K562 (cell line): Measurements from ENCODE around the gene LRRC25. TPM values are rescaled to one million over a fixed set of nuclear protein-coding genes. Genes with fewer than 3 reads are reported as not detected.

ENCODE experiments used
- ATAC-seq: fragments of 200-7000 bp; cut with Tn5 transposase; 3 replicates; pipeline ENCODE4 v1.9.1; 2020; ENCODE audit warnings: moderate library complexity
- BruUV-seq: library from RNA; stranded (reverse); fragments of 400-500 nt; replicated peaks from 2 replicates; lab custom pipeline; 2021; lab: Mats Ljungman, UMichigan
- CTCF ChIA-PET: fragments of 300-600 bp; formaldehyde crosslinking; extraction: SDS; loops from one replicate; lab custom pipeline; 2021; ENCODE audit warnings: low intra/inter-chr PET ratio; lab: Yijun Ruan, JAX
- POLR2A ChIA-PET: fragments of 300-600, 350-650 bp; sonication (Branson Sonifier 250); formaldehyde crosslinking; extraction: SDS; loops from one replicate; lab custom pipeline; 2021; ENCODE audit warnings: antibody characterized with exemption, inconsistent platforms; lab: Yijun Ruan, JAX
- DNase-seq, 4 experiments: peaks; one replicate each; pipeline versions ENCODE4 v3.0.0 to v3.0.0-alpha.2; 2011 to 2018; ENCODE audit warnings: low spot score in 3 of 4, mixed read lengths in 3 of 4; ENCODE audit errors: extremely low read depth in 1 of 4
- FAIRE-seq: peaks from 2 replicates; lab custom pipeline; 2011; peaks lifted over from hg19 to GRCh38; lab: Jason Lieb, UNC
- H2AFZ ChIP-seq: 2 replicates; pipeline ENCODE4 v1.6.0; 2011; ENCODE audit warnings: low read depth, low read length, control low read depth, inconsistent platforms
- H3K27ac ChIP-seq: fragments of 200-600 bp; 3 replicates; pipeline ENCODE4 v1.8.0; 2011; ENCODE audit warnings: low read depth, mild to moderate bottlenecking, control low read depth, inconsistent platforms, low read length, moderate library complexity, mixed read lengths; ENCODE audit errors: extremely low read depth
- H3K27me3 ChIP-seq, 2 experiments: fragments of 300-600 bp in 1 of 2; 2 replicates in 1 of 2; 3 replicates in 1 of 2; pipeline versions ENCODE4 v1.6.0 to v1.8.0; 2011; ENCODE audit warnings: inconsistent platforms in 2 of 2, low read length in 2 of 2, mild to moderate bottlenecking in 1 of 2, mixed read lengths in 1 of 2, moderate library complexity in 1 of 2; ENCODE audit not compliant: control insufficient read depth in 2 of 2, insufficient read depth in 2 of 2
- H3K36me3 ChIP-seq: fragments of 300-600 bp; 3 replicates; pipeline ENCODE4 v1.8.0; 2011; ENCODE audit warnings: mild to moderate bottlenecking, low read length, inconsistent platforms; ENCODE audit not compliant: control insufficient read depth, insufficient read depth
- H3K4me1 ChIP-seq, 2 experiments: fragments of 200-600 bp in 1 of 2; replicated peaks in 1 of 2; 2 replicates in 1 of 2; 3 replicates in 1 of 2; pipeline versions ENCODE4 v1.5.1 to v1.8.0; 2011; ENCODE audit warnings: inconsistent platforms in 2 of 2, low read length in 2 of 2, mild to moderate bottlenecking in 1 of 2, mixed read lengths in 1 of 2, moderate library complexity in 1 of 2; ENCODE audit not compliant: control insufficient read depth in 2 of 2, insufficient read depth in 2 of 2
- H3K4me2 ChIP-seq: 2 replicates; pipeline ENCODE4 v1.6.1; 2011; ENCODE audit warnings: low read length, control low read depth, inconsistent platforms, mixed read lengths; ENCODE audit not compliant: insufficient read depth
- H3K4me3 ChIP-seq: fragments of 200-600 bp; sonication (generic), shearing (Covaris generic); 2 replicates; pipeline ENCODE4 v1.5.1; 2016; ENCODE audit warnings: control low read depth, inconsistent platforms
- H3K79me2 ChIP-seq: fragments of 200-600 bp; 3 replicates; pipeline ENCODE4 v1.8.0; 2011; ENCODE audit warnings: low read length, inconsistent platforms; ENCODE audit not compliant: control insufficient read depth, insufficient read depth
- H3K9ac ChIP-seq, 2 experiments: 2 replicates each; pipeline versions ENCODE4 v1.6.0 to v1.6.1; 2011; ENCODE audit warnings: low read depth in 2 of 2, low read length in 2 of 2, control low read depth in 1 of 2, inconsistent platforms in 1 of 2, mild to moderate bottlenecking in 1 of 2, mixed read lengths in 1 of 2; ENCODE audit not compliant: insufficient read depth in 1 of 2
- H3K9me1 ChIP-seq: one replicate; pipeline ENCODE4 v1.6.0; 2011; ENCODE audit warnings: inconsistent platforms, mild to moderate bottlenecking, low read length, moderate library complexity; ENCODE audit not compliant: control insufficient read depth, insufficient read depth
- H3K9me3 ChIP-seq: replicated peaks from 2 replicates; pipeline ENCODE4 v1.5.1; 2011; ENCODE audit warnings: low read depth, low read length, inconsistent platforms; ENCODE audit not compliant: control insufficient read depth, insufficient read depth
- H4K20me1 ChIP-seq: replicated peaks from 2 replicates; pipeline ENCODE4 v1.6.1; 2011; ENCODE audit warnings: low read length, inconsistent platforms, mixed read lengths; ENCODE audit not compliant: control insufficient read depth, insufficient read depth
- CSDE1 ChIP-seq, 2 experiments: fragments of 450-650 bp; IDR thresholded peaks; 2 replicates each; pipeline ENCODE4 v1.6.1; 2016; ENCODE audit warnings: mild to moderate bottlenecking in 1 of 2
- MCM7 ChIP-seq, 2 experiments: fragments of 450-650 bp; IDR thresholded peaks; 2 replicates each; pipeline ENCODE4 v1.6.1; 2016 to 2018
- RBM15 ChIP-seq: fragments of 200-400 bp; formaldehyde crosslinking; IDR thresholded peaks from 2 replicates; pipeline ENCODE4 v1.6.1; 2018; ENCODE audit warnings: mild to moderate bottlenecking, low read length, moderate library complexity; ENCODE audit not compliant: insufficient read depth
- RBM39 ChIP-seq: fragments of 200-400 bp; formaldehyde crosslinking; optimal IDR thresholded peaks from 2 replicates; pipeline ENCODE3; 2018; ENCODE audit warnings: low read depth, low read length
- RFX1 ChIP-seq: fragments of 450-650 bp; IDR thresholded peaks from 2 replicates; pipeline ENCODE4 v1.6.1; 2016; ENCODE audit warnings: mild to moderate bottlenecking, moderate library complexity
- SIN3A ChIP-seq, 2 experiments: fragments of 150-350 bp in 1 of 2; IDR thresholded peaks; 2 replicates each; pipeline ENCODE4 v1.6.1; 2011 to 2016; ENCODE audit warnings: borderline replicate concordance in 2 of 2, low read depth in 2 of 2, low read length in 2 of 2, mild to moderate bottlenecking in 2 of 2, moderate library complexity in 2 of 2; ENCODE audit not compliant: control insufficient read depth in 1 of 2
- TSHZ1 ChIP-seq: fragments of 250-450 bp; sonication (Bioruptor Pico); IDR thresholded peaks from 2 replicates; pipeline ENCODE4 v1.4.0; 2020; ENCODE audit warnings: mild to moderate bottlenecking, moderate library complexity
- ZBTB43 ChIP-seq: sonication (generic); formaldehyde crosslinking; IDR thresholded peaks from 2 replicates; pipeline ENCODE4 v1.8.0; 2023; ENCODE audit warnings: mild to moderate bottlenecking, missing genetic modification reagents
- ZBTB49 ChIP-seq: sonication (generic); formaldehyde crosslinking; IDR thresholded peaks from 2 replicates; pipeline ENCODE4 v1.8.0; 2022; ENCODE audit warnings: missing genetic modification reagents, mild to moderate bottlenecking, borderline replicate concordance
- ZC3H4 ChIP-seq: sonication (generic); formaldehyde crosslinking; IDR thresholded peaks from 2 replicates; pipeline ENCODE4 v1.9.0; 2021; ENCODE audit warnings: missing genetic modification reagents, borderline replicate concordance
- ZNF263 ChIP-seq: sonication (generic); formaldehyde crosslinking; IDR thresholded peaks from 2 replicates; pipeline ENCODE4 v1.8.0; 2022; ENCODE audit warnings: mild to moderate bottlenecking, missing genetic modification reagents, borderline replicate concordance
- ZNF354B ChIP-seq: fragments of 250-450 bp; sonication (Bioruptor Pico); IDR thresholded peaks from 2 replicates; pipeline ENCODE4 v1.4.0; 2020
- ZNF584 ChIP-seq: fragments of 200-800 bp; sonication (Bioruptor generic); IDR thresholded peaks from 2 replicates; pipeline ENCODE4 v1.6.1; 2016; ENCODE audit warnings: low read depth, mild to moderate bottlenecking, missing genetic modification characterization, missing compliant biosample characterization
- WGBS: fragments of 100-300 bp; shearing (Covaris generic); methylation state at CpG from one replicate; pipeline ENCODE4 v1.1.6; 2016; ENCODE audit warnings: low coverage, mixed read lengths; ENCODE audit not compliant: insufficient coverage; ENCODE audit errors: missing lambda C conversion rate; 5-methylcytosine and 5-hydroxymethylcytosine counted together
- in situ Hi-C: fragments of 300-500 bp; cut with MboI; formaldehyde crosslinking; loops from 4 replicates; pipeline ENCODE4 v1.15.0; 2018; ENCODE audit warnings: inconsistent platforms, mixed read lengths
- intact Hi-C: fragments of 100-400 bp; cut with micrococcal nuclease; formaldehyde crosslinking; loops from 2 replicates; pipeline ENCODE4 v1.14.2; 2022
- polyA plus RNA-seq, 8 experiments: library from polyadenylated mRNA; depleted of rRNA in 4 of 8; stranded (reverse) in 5 of 8; unstranded in 3 of 8; fragments of >200 nt; fragmentation: Nextera tagmentation in 2 of 8; fragmentation: Illumina TruSeq in 1 of 8; extraction: Ambion mirVana in 2 of 8; extraction: Trizol in 1 of 8; gene quantifications; 2 replicates each; pipeline versions ENCODE4 v1.2.1 to v1.2.3, GENCODE V29; 2011 to 2014; ENCODE audit warnings: inconsistent platforms in 1 of 8, missing spikeins in 1 of 8
- total RNA-seq, 7 experiments: library from RNA; depleted of rRNA in 6 of 7; stranded (reverse); fragments of >200 nt in 6 of 7; fragmentation: Illumina TruSeq in 2 of 7; extraction: Trizol in 2 of 7; gene quantifications; 2 replicates each; pipeline versions ENCODE4 v1.2.1 to v1.2.3, GENCODE V29; 2011 to 2021; ENCODE audit warnings: low replicate concordance in 1 of 7

The LRRC25 gene
- total and polyA plus RNA-seq, 9 of the 15 experiments (the other 6 are each of a cell fraction or from before 2014, with no cell fraction given), result 0.07 to 0.36 (median 0.10) TPM; not detected in 3

- H4K20me1 ChIP-seq, result peaks cover 10% of the 10 kb centered on the region; the same call in 1 of the 2 replicates
- ChIA-PET POLR2A (interaction anchor here (0.5 to 11.1 kb wide), 10 partner anchors 12 to 647 kb away, joined by 3 to 244 read pairs (median 3); partner anchors contain the start of genes GDF15, JUND and SLC25A42), CTCF (no interaction called here)
- peak overlapping the region; percentile 90 to 93 for H3K9ac ChIP-seq
- no TSS peak for BruUV-seq
- WGBS, result under 1% methylated on average over 26 of the region's 44 CpGs
- H3K9me1 ChIP-seq, result no peaks in the 10 kb centered on the region
- H3K4me2 ChIP-seq, result peak overlapping the region; percentile 88
- peak overlapping the region; percentile 60 for H3K4me3 ChIP-seq
- H3K27ac ChIP-seq, result peak overlapping the region; percentile 97
- peak; percentile 62 for ATAC-seq
- peaks cover 51 to 86% of the 10 kb centered on the region in 2 experiments for H3K4me1 ChIP-seq
- H3K27me3 ChIP-seq, result no peaks in the 10 kb centered on the region
- intact Hi-C loops (loop anchor here (5.0 kb wide), 1 partner anchor 215 kb away; the partner anchor contains the start of gene RAB3A), in situ Hi-C loops (loop anchor here (10.0 kb wide), 1 partner anchor 322 kb away; the partner anchor contains the start of gene MAST3)
- peaks cover 6% of the 10 kb centered on the region; the same call in 1 of the 3 replicates for H3K36me3 ChIP-seq
- peak; percentile 74 to 97 (median 82) for DNase-seq
- no peaks in the 10 kb centered on the region for H3K9me3 ChIP-seq
- peak; percentile 64 for FAIRE-seq
- H2AFZ ChIP-seq, result peak overlapping the region; percentile 77
- peaks cover 41% of the 10 kb centered on the region for H3K79me2 ChIP-seq
- TF ChIP-seq RFX1, result peak; percentile 95
- peak; percentile 49; the same call in 1 of the 2 replicates for TF ChIP-seq ZNF263 (CRISPR knock-in tag)
- TF ChIP-seq SIN3A (IDR thresholded peaks at IDR 0.05; ENCODE audit: borderline replicate concordance in 2 of 2, control insufficient read depth in 1 of 2, low read depth in 2 of 2, low read length in 2 of 2), result peak; percentile 39 to 74; a peak in 2 of 4 replicates
- TF ChIP-seq TSHZ1, result no peak
- peak; percentile 67; the same call in 1 of the 2 replicates for TF ChIP-seq ZBTB43
- TF ChIP-seq ZBTB49 (CRISPR knock-in tag), result 0 out of 2 replicates have a peak, but pooled peaks have one; percentile 2
- no peak for TF ChIP-seq MCM7 (IDR thresholded peaks at IDR 0.05)
- TF ChIP-seq CSDE1 (IDR thresholded peaks at IDR 0.05), result peak in 1 of 2 experiments; percentile 76; a peak in 1 of 4 replicates
- TF ChIP-seq ZNF354B, result no peak
- TF ChIP-seq ZNF584, result 0 out of 2 replicates have a peak, but pooled peaks have one; percentile 34
- no peak for TF ChIP-seq ZC3H4 (CRISPR knock-in tag)
- TF ChIP-seq RBM15, result no peak
- TF ChIP-seq RBM39, result no peak
Measured at GRCh38 chr19:18416778-18417249, 19.4 kb upstream of the LRRC25 start.
